ENCODE measurements around the gene FAM3B. TPM values are rescaled to one million over a fixed set of nuclear protein-coding genes. Genes with fewer than 3 reads are reported as not detected.

The FAM3B gene
- total RNA-seq, 1 experiment from 2014 or later, result not detected

DNA sequence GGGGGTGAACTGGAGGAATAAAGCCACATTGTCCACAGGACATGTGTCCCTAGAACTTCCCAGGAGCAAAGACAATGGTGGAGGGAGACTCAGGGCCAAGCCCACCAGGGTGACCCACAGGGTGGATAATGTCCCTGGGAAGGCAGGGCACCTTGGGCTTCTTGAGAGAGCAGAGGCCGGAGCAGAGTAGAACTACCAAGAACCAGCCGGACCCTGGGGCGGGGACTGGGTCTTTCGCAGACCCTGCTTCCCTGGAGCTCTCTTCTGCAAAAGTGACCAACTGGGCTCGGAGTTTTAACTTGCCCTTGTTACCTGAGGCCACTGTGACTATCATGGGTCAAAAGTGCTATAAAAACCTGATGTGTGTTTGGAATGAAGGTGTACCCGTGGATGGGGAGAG lies 875 bp upstream of the FAM3B start:
- intact Hi-C loops (cut with micrococcal nuclease), result no loop called here
- Mint-ChIP-seq H3K27me3 (ENCODE audit: insufficient read depth, unreplicated experiment) (peaks cover 16% of the 10 kb centered on the region), H3K36me3 (ENCODE audit: insufficient read depth, unreplicated experiment) (no peaks in the 10 kb centered on the region), H3K4me1 (ENCODE audit: insufficient read depth, unreplicated experiment) (no peaks in the 10 kb centered on the region), H3K27ac (ENCODE audit: low read depth, unreplicated experiment) (no peak overlapping the region), H3K9me3 (ENCODE audit: unreplicated experiment) (no peaks in the 10 kb centered on the region), H3K4me3 (ENCODE audit: unreplicated experiment) (no peak overlapping the region)
- CTCF ChIA-PET, result no interaction called here
- POLR2A ChIA-PET, result no interaction called here
- no peak for TF ChIP-seq CTCF (IDR thresholded peaks at IDR 0.05; ENCODE audit: unreplicated experiment)
- BruUV-seq (replicated peaks), result no TSS peak
- DNase-seq (ENCODE audit: unreplicated experiment), result no peak

DNA sequence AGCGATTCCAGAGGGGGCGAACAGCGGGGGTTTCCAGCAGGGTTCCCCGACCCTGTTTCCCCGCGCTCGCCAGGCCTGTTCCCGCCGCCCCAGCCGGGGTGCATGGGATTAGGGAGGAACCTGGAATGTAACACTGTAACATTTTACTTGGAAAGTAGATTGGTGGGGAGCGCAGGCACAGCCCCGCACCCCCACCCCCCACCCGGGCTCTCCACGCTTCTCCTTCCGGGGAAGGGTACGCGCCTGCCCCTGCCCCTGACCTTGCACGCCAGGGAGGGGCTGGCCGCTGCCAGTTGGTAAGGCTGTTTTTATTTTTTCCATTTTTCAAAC lies 427 bp downstream of the FAM3B start:
- H3K36me3 Mint-ChIP-seq (ENCODE audit: insufficient read depth, unreplicated experiment), result no peaks in the 10 kb centered on the region
- no peak for DNase-seq (ENCODE audit: unreplicated experiment)
- no peak overlapping the region for H3K27ac Mint-ChIP-seq (ENCODE audit: low read depth, unreplicated experiment)
- CTCF ChIA-PET, result no interaction called here
- H3K27me3 Mint-ChIP-seq (ENCODE audit: insufficient read depth, unreplicated experiment), result peaks cover 27% of the 10 kb centered on the region
- H3K9me3 Mint-ChIP-seq (ENCODE audit: unreplicated experiment), result no peaks in the 10 kb centered on the region
- POLR2A ChIA-PET, result no interaction called here
- H3K4me1 Mint-ChIP-seq (ENCODE audit: insufficient read depth, unreplicated experiment), result no peaks in the 10 kb centered on the region
- no TSS peak for BruUV-seq (replicated peaks)
- intact Hi-C loops (cut with micrococcal nuclease), result no loop called here
- H3K4me3 Mint-ChIP-seq (ENCODE audit: unreplicated experiment), result no peak overlapping the region
- TF ChIP-seq CTCF (IDR thresholded peaks at IDR 0.05; ENCODE audit: unreplicated experiment), result no peak

DNA sequence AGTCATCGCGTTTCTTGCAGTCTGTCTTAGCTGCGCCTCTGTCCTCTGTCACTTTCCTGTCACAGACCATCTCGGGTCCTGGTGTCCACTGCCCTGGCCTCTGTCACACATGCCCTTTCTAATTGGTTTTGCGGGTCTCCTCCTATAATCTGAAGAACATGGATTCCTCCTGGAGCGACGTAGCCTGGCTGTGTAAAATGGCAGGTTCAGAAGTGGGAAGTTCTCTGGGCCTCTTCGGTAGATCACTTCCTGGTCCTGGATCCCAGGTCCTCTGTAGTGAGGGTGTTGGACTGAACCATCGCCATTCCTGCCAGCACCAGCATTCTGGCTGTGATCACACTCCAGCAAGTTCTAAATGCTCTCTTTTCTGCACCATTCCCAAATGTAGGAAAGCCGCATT lies 857 bp downstream of the FAM3B start:
- Mint-ChIP-seq H3K9me3 (ENCODE audit: unreplicated experiment) (no peaks in the 10 kb centered on the region), H3K36me3 (ENCODE audit: insufficient read depth, unreplicated experiment) (no peaks in the 10 kb centered on the region), H3K4me1 (ENCODE audit: insufficient read depth, unreplicated experiment) (no peaks in the 10 kb centered on the region), H3K27ac (ENCODE audit: low read depth, unreplicated experiment) (no peak overlapping the region), H3K27me3 (ENCODE audit: insufficient read depth, unreplicated experiment) (peaks cover 31% of the 10 kb centered on the region), H3K4me3 (ENCODE audit: unreplicated experiment) (no peak overlapping the region)
- ChIA-PET POLR2A (no interaction called here), CTCF (interaction anchor here (0.6 kb wide), 1 partner anchor 62 kb away, joined by 4 read pairs; no protein-coding TSS in a partner anchor)
- no peak for DNase-seq (ENCODE audit: unreplicated experiment)
- BruUV-seq (replicated peaks), result no TSS peak
- no peak for TF ChIP-seq CTCF (IDR thresholded peaks at IDR 0.05; ENCODE audit: unreplicated experiment)
- intact Hi-C loops (cut with micrococcal nuclease), result no loop called here

GRCh38 chr21:41318218-41318617 lies 1.6 kb downstream of the FAM3B start:
- Mint-ChIP-seq H3K4me1 (ENCODE audit: insufficient read depth, unreplicated experiment) (no peaks in the 10 kb centered on the region), H3K27me3 (ENCODE audit: insufficient read depth, unreplicated experiment) (peaks cover 31% of the 10 kb centered on the region), H3K9me3 (ENCODE audit: unreplicated experiment) (no peaks in the 10 kb centered on the region), H3K27ac (ENCODE audit: low read depth, unreplicated experiment) (no peak overlapping the region), H3K36me3 (ENCODE audit: insufficient read depth, unreplicated experiment) (no peaks in the 10 kb centered on the region), H3K4me3 (ENCODE audit: unreplicated experiment) (no peak overlapping the region)
- POLR2A ChIA-PET, result no interaction called here
- CTCF ChIA-PET, result interaction anchor here (1.2 kb wide), 1 partner anchor 35 kb away, joined by 7 read pairs; no protein-coding TSS in a partner anchor
- no peak for TF ChIP-seq CTCF (IDR thresholded peaks at IDR 0.05; ENCODE audit: unreplicated experiment)
- intact Hi-C loops (cut with micrococcal nuclease), result no loop called here
- no peak for DNase-seq (ENCODE audit: unreplicated experiment)
- BruUV-seq (replicated peaks), result no TSS peak
